Adrenal gland (tissue), 19 donors: ENCODE measurements around the gene GSKIP. TPM values are rescaled to one million over a fixed set of nuclear protein-coding genes. Genes with fewer than 3 reads are reported as not detected.

Experiments used
- DNase-seq, 7 donors: peaks; one replicate each; pipeline ENCODE4 v3.0.0-alpha.2; 2019 to 2020
- H3K27ac ChIP-seq, 5 donors: fragments of 200-600 bp; sonication (generic) in 4 of 5; 1 replicate in 3 of 5; 2 replicates in 2 of 5; pipeline versions ENCODE4 v1.5.1 to v1.8.0; 2016 to 2020; ENCODE audit warnings: mild to moderate bottlenecking in 1 of 5
- H3K27me3 ChIP-seq: fragments of 200-600 bp; 2 replicates; pipeline ENCODE4 v1.8.0; 2021
- H3K36me3 ChIP-seq, 2 donors: fragments of 200-600 bp; replicated peaks in 1 of 2; 1 replicate in 1 of 2; 2 replicates in 1 of 2; pipeline versions ENCODE4 v1.5.1 to v1.8.0; 2018 to 2022
- H3K4me1 ChIP-seq, 2 donors: fragments of 200-600 bp; replicated peaks in 1 of 2; 1 replicate in 1 of 2; 2 replicates in 1 of 2; pipeline versions ENCODE4 v1.5.1 to v1.8.0; 2018 to 2021
- H3K4me3 ChIP-seq, 4 donors: fragments of 200-600 bp; sonication (generic) in 3 of 4; one replicate each; pipeline ENCODE4 v1.5.1; 2016 to 2018
- H3K9me3 ChIP-seq, 3 donors: fragments of 200-600 bp; sonication (generic) in 1 of 3; replicated peaks in 1 of 3; 1 replicate in 2 of 3; 2 replicates in 1 of 3; pipeline versions ENCODE4 v1.5.1 to v1.8.0; 2016 to 2021
- CTCF ChIP-seq, 6 experiments: fragments of 450-650 bp in 4 of 6; fragments of 200-600 bp in 2 of 6; sonication (generic) in 1 of 6; IDR thresholded peaks; 1 replicate in 5 of 6; 2 replicates in 1 of 6; pipeline versions ENCODE4 v1.5.1 to v1.8.0; 2016 to 2021; ENCODE audit warnings: antibody characterized with exemption in 6 of 6, mild to moderate bottlenecking in 2 of 6, moderate library complexity in 1 of 6
- POLR2A ChIP-seq, 2 donors: fragments of 450-650 bp; IDR thresholded peaks; one replicate each; pipeline ENCODE4 v1.6.1; 2017; ENCODE audit warnings: antibody characterized with exemption in 2 of 2, mild to moderate bottlenecking in 2 of 2, moderate library complexity in 1 of 2
- WGBS, 4 donors: extraction: QIAGEN DNeasy Blood & Tissue Kit in 2 of 4; methylation state at CpG; one replicate each; pipeline versions ENCODE4 v1.1.5 to v1.1.7; 2013 to 2017; 5-methylcytosine and 5-hydroxymethylcytosine counted together
- intact Hi-C, 2 donors: fragments of 100-400 bp; cut with DNase I; formaldehyde crosslinking; loops; one replicate each; pipeline versions ENCODE4 v1.14.1 to v1.15.0; 2022 to 2023
- long read RNA-seq, 10 donors: library from polyadenylated mRNA in 3 of 10; unstranded in 2 of 10; stranded (forward) in 1 of 10; transcript quantifications; one replicate each; pipeline ENCODE4 v2.0.0 and lab custom pipeline, GENCODE V29; 2021 to 2026
- polyA plus RNA-seq, 3 donors: library from polyadenylated mRNA; stranded (reverse); fragments of 200-250 nt in 2 of 3; fragments of 350-450 nt in 1 of 3; fragmentation: Illumina TruSeq in 1 of 3; extraction: RNeasy Lipid Tissue Mini Kit (QIAGEN cat#74804) in 1 of 3; gene quantifications; one replicate each; pipeline ENCODE4 v1.2.3, GENCODE V29; 2013 to 2014
- total RNA-seq, 9 donors: library from RNA; depleted of rRNA in 4 of 9; stranded (reverse); fragments of >200 nt in 4 of 9; fragments of 120-200 nt in 1 of 9; fragmentation: NEBNext Ultra II Directional in 1 of 9; extraction: Animal tissue kit (Norgen Biotek cat#: 25700) in 1 of 9; gene quantifications; one replicate each; pipeline versions ENCODE4 v1.1.0 to v1.2.4, GENCODE V29; 2013 to 2023
- donor health status: healthy with polysubstance abuse.
- donor health status: Bipolar disorder and iron deficiency.
- donor health status: DM: yes; HTN: yes; CAD: no.
- donor health status: DM: no; HTN: no; CAD: no.
- donor health status: DM: no; HTN: no; CAD: no.
- donor health status: DM: yes; HTN: yes; CAD: no.

Gene GSKIP
- total RNA-seq (10 to 100 TPM; 12.0 to 59.1 (median 15.1) TPM), polyA plus RNA-seq (10 to 100 TPM in 1 of 3 donors, 1 to 10 TPM in 2; 3.7 to 39.2 (median 6.2) TPM)
- long read RNA-seq, donor 1, transcript GSKIP-205 (4 exons, 2,218 nt) = major isoform, 16 of 17 reads
- long read RNA-seq, donor 1, partial matches to known transcripts = 0 of 17 reads
- long read RNA-seq, donor 1, other reads (novel, unspliced or antisense) = 0 of 17 reads
- long read RNA-seq, donor 2, transcript GSKIP-205 (4 exons, 2,218 nt) = major isoform, 10 of 10 reads
- long read RNA-seq, donor 2, partial matches to known transcripts = 0 of 10 reads
- long read RNA-seq, donor 2, other reads (novel, unspliced or antisense) = 0 of 10 reads
- long read RNA-seq, donor 3, transcript GSKIP-203 (4 exons, 760 nt) = major isoform, 9 of 17 reads
- long read RNA-seq, donor 3, transcript GSKIP-205 (4 exons, 2,218 nt) = minor isoform, 8 of 17 reads
- long read RNA-seq, donor 3, partial matches to known transcripts = 0 of 17 reads
- long read RNA-seq, donor 3, other reads (novel, unspliced or antisense) = 0 of 17 reads
- long read RNA-seq, donor 4, partial matches to known transcripts = 0 of 3 reads
- long read RNA-seq, donor 4, other reads (novel, unspliced or antisense) = 0 of 3 reads
- long read RNA-seq, donor 5, transcript GSKIP-205 (4 exons, 2,218 nt) = major isoform, 40 of 42 reads
- long read RNA-seq, donor 5, partial matches to known transcripts = 2 of 42 reads
- long read RNA-seq, donor 5, other reads (novel, unspliced or antisense) = 0 of 42 reads
- long read RNA-seq, donor 6, partial matches to known transcripts = 0 of 5 reads
- long read RNA-seq, donor 6, other reads (novel, unspliced or antisense) = 1 of 5 reads
- long read RNA-seq, donor 7, partial matches to known transcripts = 0 of 4 reads
- long read RNA-seq, donor 7, other reads (novel, unspliced or antisense) = 0 of 4 reads
- long read RNA-seq, donor 8, transcript GSKIP-203 (4 exons, 760 nt) = major isoform, 11 of 21 reads
- long read RNA-seq, donor 8, transcript GSKIP-205 (4 exons, 2,218 nt) = minor isoform, 10 of 21 reads
- long read RNA-seq, donor 8, partial matches to known transcripts = 0 of 21 reads
- long read RNA-seq, donor 8, other reads (novel, unspliced or antisense) = 0 of 21 reads
- long read RNA-seq, donor 9, transcript GSKIP-205 (4 exons, 2,218 nt) = major isoform, 6 of 11 reads
- long read RNA-seq, donor 9, transcript GSKIP-203 (4 exons, 760 nt) = minor isoform, 5 of 11 reads
- long read RNA-seq, donor 9, partial matches to known transcripts = 0 of 11 reads
- long read RNA-seq, donor 9, other reads (novel, unspliced or antisense) = 0 of 11 reads
- long read RNA-seq, donor 10, transcript GSKIP-205 (4 exons, 2,218 nt) = minor isoform, 6 of 13 reads
- long read RNA-seq, donor 10, transcript GSKIP-203 (4 exons, 760 nt) = major isoform, 7 of 13 reads
- long read RNA-seq, donor 10, partial matches to known transcripts = 0 of 13 reads
- long read RNA-seq, donor 10, other reads (novel, unspliced or antisense) = 0 of 13 reads

- TF ChIP-seq POLR2A (IDR thresholded peaks at IDR 0.05) (peak; percentile 48 to 90), CTCF (IDR thresholded peaks at IDR 0.05) (no peak)
- H3K4me3 ChIP-seq = peak within 1 kb of the TSS; percentile 58 to 99 (median 94)
- DNase-seq = peak; percentile 92 to 97 (median 95)
- H3K27ac ChIP-seq = peak within 1 kb of the TSS; percentile 77 to 97 (median 94)
- H3K36me3 ChIP-seq = no peaks in the 10 kb centered on the region
- peaks cover 11 to 44% of the 10 kb centered on the region in 2 donors for H3K4me1 ChIP-seq
- WGBS, 4 donors = 0 to 1% (median 0%) methylated on average over 21 to 92 of the region's 92 CpGs
- H3K27me3 ChIP-seq = no peaks in the 10 kb centered on the region
- no peaks in the 10 kb centered on the region for H3K9me3 ChIP-seq
- intact Hi-C loops = no loop called here
Observed at GRCh38 chr14:96362965-96363750, at the start of gene GSKIP, which contains the start of gene ATG2B. Gene GSKIP, plus strand, starts transcription at chr14:96363526. Its CDS starts 18,722 bp downstream, at chr14:96382248. Gene ATG2B, minus strand, starts transcription at chr14:96363341. Its CDS starts 365 bp downstream, at chr14:96362976.

- 92 to 99% (median 97%) methylated on average over 3 of the region's 3 CpGs for WGBS, 4 donors
- Histone ChIP-seq H3K27ac (no peak overlapping the region), H3K36me3 (peaks cover 0 to 62% of the 10 kb centered on the region in 2 donors), H3K4me1 (no peaks in the 10 kb centered on the region), H3K4me3 (no peak overlapping the region), H3K27me3 (no peaks in the 10 kb centered on the region), H3K9me3 (no peaks in the 10 kb centered on the region)
- no peak for DNase-seq
- TF ChIP-seq CTCF (IDR thresholded peaks at IDR 0.05) = no peak
- no peak for TF ChIP-seq POLR2A (IDR thresholded peaks at IDR 0.05)
- intact Hi-C loops = no loop called here
Observed at GRCh38 chr14:96316087-96316486, 47.2 kb upstream of the GSKIP start.

GRCh38 chr14:96318836-96319235, 44.5 kb upstream of the GSKIP start:
- intact Hi-C loops = no loop called here

More at GRCh38 chr14:96318836-96319235, 44.5 kb upstream of the GSKIP start:
- no peak overlapping the region for H3K27ac ChIP-seq
- H3K4me1 ChIP-seq = no peaks in the 10 kb centered on the region
- TF ChIP-seq CTCF (IDR thresholded peaks at IDR 0.05) (no peak), POLR2A (IDR thresholded peaks at IDR 0.05) (no peak)
- H3K27me3 ChIP-seq = no peaks in the 10 kb centered on the region
- H3K4me3 ChIP-seq = no peak overlapping the region
- 74 to 85% (median 83%) methylated on average over 8 to 9 of the region's 9 CpGs for WGBS, 4 donors
- DNase-seq = peak in 2 of 7 donors; percentile 31 to 32
- H3K36me3 ChIP-seq = peaks cover 0 to 53% of the 10 kb centered on the region in 2 donors
- H3K9me3 ChIP-seq = no peaks in the 10 kb centered on the region
